ENCODE data around the gene MYOCD.

MYOCD gene

GRCh38 chr17:12643822-12644221 is 21.9 kb upstream of the MYOCD start:
- no peak for DNase-seq (ENCODE audit: low read depth in 2 of 2)

- DNase-seq (ENCODE audit: low read depth in 2 of 2) = no peak
These were observed 21.1 kb upstream of the MYOCD start for GRCh38 chr17:12644623-12645022.

- no peak for DNase-seq (ENCODE audit: low read depth in 2 of 2)
These were observed 18.8 kb upstream of the MYOCD start for GRCh38 chr17:12646761-12647422.

GRCh38 chr17:12648498-12648897 is 17.2 kb upstream of the MYOCD start:
- DNase-seq (ENCODE audit: low read depth in 2 of 2) = no peak

- no peak for DNase-seq (ENCODE audit: low read depth in 2 of 2)
These were observed 9.8 kb upstream of the MYOCD start for GRCh38 chr17:12655936-12656335.

GRCh38 chr17:12656354-12656753 is 9.3 kb upstream of the MYOCD start:
- no peak for DNase-seq (ENCODE audit: low read depth in 2 of 2)

GRCh38 chr17:12659500-12659899 is 6.2 kb upstream of the MYOCD start:
- DNase-seq (ENCODE audit: low read depth in 2 of 2) = no peak

GRCh38 chr17:12664252-12664651 is 1.4 kb upstream of the MYOCD start:
- DNase-seq (ENCODE audit: low read depth in 2 of 2) = no peak

GRCh38 chr17:12664894-12665262 is 812 bp upstream of the MYOCD start:
- no peak for DNase-seq (ENCODE audit: low read depth in 2 of 2)

- DNase-seq (ENCODE audit: low read depth in 2 of 2) = no peak
These were observed 1.0 kb downstream of the MYOCD start for GRCh38 chr17:12666718-12667117.

- no peak for DNase-seq (ENCODE audit: low read depth in 2 of 2)
These were observed 1.7 kb downstream of the MYOCD start for GRCh38 chr17:12667299-12667958.

GRCh38 chr17:12671906-12672305 is 6.2 kb downstream of the MYOCD start:
- no peak for DNase-seq (ENCODE audit: low read depth in 2 of 2)

- no peak for DNase-seq (ENCODE audit: low read depth in 2 of 2)
These were observed 7.3 kb downstream of the MYOCD start for GRCh38 chr17:12672947-12673346.

GRCh38 chr17:12673788-12674187 is 8.1 kb downstream of the MYOCD start:
- DNase-seq (ENCODE audit: low read depth in 2 of 2) = no peak

GRCh38 chr17:12680407-12680897 is 14.8 kb downstream of the MYOCD start:
- DNase-seq (ENCODE audit: low read depth in 2 of 2) = no peak

- no peak for DNase-seq (ENCODE audit: low read depth in 2 of 2)
These were observed 15.3 kb downstream of the MYOCD start for GRCh38 chr17:12680993-12681392.

GRCh38 chr17:12683299-12683698 is 17.6 kb downstream of the MYOCD start:
- no peak for DNase-seq (ENCODE audit: low read depth in 2 of 2)

- no peak for DNase-seq (ENCODE audit: low read depth in 2 of 2)
These were observed 20.8 kb downstream of the MYOCD start for GRCh38 chr17:12686486-12686885.

GRCh38 chr17:12688382-12688781 is 22.7 kb downstream of the MYOCD start:
- DNase-seq (ENCODE audit: low read depth in 2 of 2) = no peak

GRCh38 chr17:12691173-12691572 is 25.5 kb downstream of the MYOCD start:
- no peak for DNase-seq (ENCODE audit: low read depth in 2 of 2)

GRCh38 chr17:12693640-12694039 is 27.9 kb downstream of the MYOCD start:
- no peak for DNase-seq (ENCODE audit: low read depth in 2 of 2)

GRCh38 chr17:12706070-12706469 is 40.4 kb downstream of the MYOCD start:
- DNase-seq (ENCODE audit: low read depth in 2 of 2) = no peak

GRCh38 chr17:12709063-12709462 is 43.4 kb downstream of the MYOCD start:
- DNase-seq (ENCODE audit: low read depth in 2 of 2) = no peak

GRCh38 chr17:12712415-12712814 is 46.7 kb downstream of the MYOCD start:
- DNase-seq (ENCODE audit: low read depth in 2 of 2) = no peak
